K562 (cell line): ENCODE results near the gene ADRB2. TPM values are rescaled to one million over a fixed set of nuclear protein-coding genes. Genes with fewer than 3 reads are reported as not detected.

ENCODE experiments used
- ARID3A ChIP-seq: IDR thresholded peaks from 2 replicates; pipeline ENCODE4 v1.6.1; 2012; ENCODE audit warnings: low read depth, low read length, improper control_type of control experiment, borderline replicate concordance
- DPF2 ChIP-seq: fragments of 450-650 bp; IDR thresholded peaks from 2 replicates; pipeline ENCODE4 v1.6.1; 2016
- EGR1 ChIP-seq: fragments of 450-650 bp; conservative IDR thresholded peaks from 2 replicates; pipeline ENCODE4 v1.6.1; 2017; ENCODE audit warnings: mild to moderate bottlenecking
- FOS ChIP-seq: IDR thresholded peaks from 3 replicates; pipeline ENCODE4 v1.6.1; 2011; ENCODE audit not compliant: insufficient read length; ENCODE audit errors: extremely low read depth
- FOSL1 ChIP-seq: fragments of 200-800 bp; sonication (Bioruptor generic); conservative IDR thresholded peaks from 2 replicates; pipeline ENCODE4 v1.6.1; 2016; ENCODE audit warnings: missing genetic modification characterization, missing compliant biosample characterization
- HDAC3 ChIP-seq: fragments of 450-650 bp; IDR thresholded peaks from 2 replicates; pipeline ENCODE4 v1.6.1; 2018; ENCODE audit warnings: borderline replicate concordance, mild to moderate bottlenecking, moderate library complexity; ENCODE audit not compliant: partially characterized antibody
- JUN ChIP-seq, 2 experiments: sonication (generic) in 1 of 2; formaldehyde crosslinking in 1 of 2; IDR thresholded peaks; 2 replicates each; pipeline versions ENCODE4 v1.6.1 to v1.8.0; 2012 to 2022; ENCODE audit warnings: borderline replicate concordance in 2 of 2, mild to moderate bottlenecking in 2 of 2, improper control_type of control experiment in 1 of 2, low read depth in 1 of 2, low read length in 1 of 2, missing genetic modification reagents in 1 of 2
- JUND ChIP-seq, 2 experiments: IDR thresholded peaks; 2 replicates in 1 of 2; 3 replicates in 1 of 2; pipeline ENCODE4 v1.6.1; 2011; ENCODE audit warnings: borderline replicate concordance in 2 of 2, low read depth in 2 of 2, low read length in 2 of 2, improper control_type of control experiment in 1 of 2, missing biosample characterization in 1 of 2, missing genetic modification characterization in 1 of 2, missing genetic modification reagents in 1 of 2
- MAFF ChIP-seq: IDR thresholded peaks from 2 replicates; pipeline ENCODE4 v1.6.1; 2012; ENCODE audit warnings: low read length, improper control_type of control experiment
- MBD1 ChIP-seq: fragments of 250-450 bp; sonication (Bioruptor Pico); IDR thresholded peaks from 2 replicates; pipeline ENCODE4 v1.8.0; 2022; ENCODE audit warnings: inconsistent platforms
- MLLT1 ChIP-seq, 2 experiments: fragments of 450-650 bp; IDR thresholded peaks; 2 replicates each; pipeline ENCODE4 v1.6.1; 2016
- NFE2 ChIP-seq: IDR thresholded peaks from 2 replicates; pipeline ENCODE4 v1.6.1; 2014; ENCODE audit warnings: antibody characterized with exemption, low read depth
- SMARCE1 ChIP-seq: fragments of 450-650 bp; IDR thresholded peaks from 2 replicates; pipeline ENCODE4 v1.7.1; 2016; ENCODE audit warnings: mild to moderate bottlenecking
- XRCC5 ChIP-seq: fragments of 200-400 bp; formaldehyde crosslinking; IDR thresholded peaks from 2 replicates; pipeline ENCODE4 v1.6.1; 2017; ENCODE audit warnings: low read depth, mild to moderate bottlenecking, low read length
- ZNF184 ChIP-seq: sonication (generic); formaldehyde crosslinking; IDR thresholded peaks from 2 replicates; pipeline ENCODE4 v1.5.0; 2020; ENCODE audit warnings: missing genetic modification reagents
- ZNF639 ChIP-seq, 2 experiments: fragments of 200-800 bp in 1 of 2; sonication (Bioruptor generic) in 1 of 2; sonication (generic) in 1 of 2; formaldehyde crosslinking in 1 of 2; IDR thresholded peaks in 1 of 2; conservative IDR thresholded peaks in 1 of 2; 2 replicates each; pipeline versions ENCODE4 v1.5.0 to v1.6.1; 2016 to 2020; ENCODE audit warnings: missing compliant biosample characterization in 1 of 2, missing genetic modification characterization in 1 of 2, missing genetic modification reagents in 1 of 2
- ZNF740 ChIP-seq, 3 experiments: fragments of 200-800 bp in 1 of 3; sonication (Bioruptor generic) in 1 of 3; sonication (generic) in 1 of 3; formaldehyde crosslinking in 1 of 3; IDR thresholded peaks; 2 replicates each; pipeline versions ENCODE4 v1.6.1 to v1.8.0; 2016 to 2022; ENCODE audit warnings: mild to moderate bottlenecking in 2 of 3, missing compliant biosample characterization in 2 of 3, missing genetic modification characterization in 2 of 3, missing genetic modification reagents in 1 of 3
- polyA plus RNA-seq, 8 experiments: library from polyadenylated mRNA; depleted of rRNA in 4 of 8; stranded (reverse) in 5 of 8; unstranded in 3 of 8; fragments of >200 nt; fragmentation: Nextera tagmentation in 2 of 8; fragmentation: Illumina TruSeq in 1 of 8; extraction: Ambion mirVana in 2 of 8; extraction: Trizol in 1 of 8; gene quantifications; 2 replicates each; pipeline versions ENCODE4 v1.2.1 to v1.2.3, GENCODE V29; 2011 to 2014; ENCODE audit warnings: inconsistent platforms in 1 of 8, missing spikeins in 1 of 8
- total RNA-seq, 7 experiments: library from RNA; depleted of rRNA in 6 of 7; stranded (reverse); fragments of >200 nt in 6 of 7; fragmentation: Illumina TruSeq in 2 of 7; extraction: Trizol in 2 of 7; gene quantifications; 2 replicates each; pipeline versions ENCODE4 v1.2.1 to v1.2.3, GENCODE V29; 2011 to 2021; ENCODE audit warnings: low replicate concordance in 1 of 7

Gene ADRB2
- total and polyA plus RNA-seq, 9 of the 15 experiments (the other 6 are each of a cell fraction or from before 2014, with no cell fraction given): 0.01 to 0.18 (median 0.04) TPM; not detected in 2

GRCh38 chr5:148805326-148806290, 20.8 kb upstream of the ADRB2 start (continued):
- TF ChIP-seq ARID3A (0 out of 2 replicates have a peak, but pooled peaks have one; percentile 23), MAFF (no peak), FOS (peak; percentile 23), JUN (IDR thresholded peaks at IDR 0.05; ENCODE audit: borderline replicate concordance, low read depth, low read length) (peak; percentile 69), JUN (CRISPR knock-in tag; IDR thresholded peaks at IDR 0.05; ENCODE audit: borderline replicate concordance) (no peak), ZNF740 (CRISPR knock-in tag; IDR thresholded peaks at IDR 0.05) (no peak), ZNF740 (tag; IDR thresholded peaks at IDR 0.05) (no peak), ZNF184 (no peak), FOSL1 (tag) (peak; percentile 88), ZNF639 (CRISPR knock-in tag; conservative IDR thresholded peaks at IDR 0.05 in 1 of 2, IDR thresholded peaks at IDR 0.05 in 1 of 2) (no peak), HDAC3 (no peak), XRCC5 (no peak), NFE2 (peak; percentile 41; the same call in 1 of the 2 replicates), DPF2 (peak; percentile 49; the same call in 1 of the 2 replicates), EGR1 (peak; percentile 3; the same call in 1 of the 2 replicates), SMARCE1 (0 out of 2 replicates have a peak, but pooled peaks have one; percentile 15), JUND (IDR thresholded peaks at IDR 0.05; ENCODE audit: borderline replicate concordance, low read depth, low read length) (peak; percentile 93), JUND (tag; IDR thresholded peaks at IDR 0.05; ENCODE audit: borderline replicate concordance, low read depth, low read length) (peak; percentile 89; the same call in 2 of the 3 replicates), MLLT1 (IDR thresholded peaks at IDR 0.05) (no peak), MBD1 (CRISPR knock-in tag) (no peak)
